Stimulated activated CD4-positive, alpha-beta T cell treated with anti-CD3 and anti-CD28 coated beads, Interleukin-2, amount 100 ng/mL, for 4 hours (primary cell): ENCODE data around the gene ARSB.
"Not testable (repeated sequence)": the region's sequence is repeated elsewhere in the genome, so short reads cannot be mapped to it uniquely, and the experiment has no call there.

ENCODE experiments used
- DNase-seq: peaks from one replicate; pipeline ENCODE4 v3.0.0-alpha.2; 2020; ENCODE audit warnings: low read depth

The ARSB gene

DNA sequence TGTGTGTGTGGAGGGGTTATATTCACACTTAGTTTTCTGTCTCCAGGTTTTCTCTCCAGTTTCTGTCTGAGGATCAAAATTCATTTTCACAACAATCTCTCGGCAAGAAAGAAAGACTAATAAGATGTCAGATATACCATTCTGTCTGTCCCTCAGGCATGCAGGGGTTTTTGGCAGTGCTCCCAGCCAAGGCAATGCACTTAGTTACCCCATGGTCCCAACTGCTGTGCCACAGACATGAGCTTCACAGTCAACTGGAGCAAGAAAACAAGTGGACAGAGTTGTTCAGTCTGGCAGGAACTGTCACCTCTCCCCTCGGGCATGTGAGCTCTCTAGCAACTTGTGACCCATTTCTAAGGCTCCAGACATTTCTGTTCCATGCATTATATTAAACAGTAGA is 234.8 kb downstream of the ARSB start:
- DNase-seq = no peak

DNA sequence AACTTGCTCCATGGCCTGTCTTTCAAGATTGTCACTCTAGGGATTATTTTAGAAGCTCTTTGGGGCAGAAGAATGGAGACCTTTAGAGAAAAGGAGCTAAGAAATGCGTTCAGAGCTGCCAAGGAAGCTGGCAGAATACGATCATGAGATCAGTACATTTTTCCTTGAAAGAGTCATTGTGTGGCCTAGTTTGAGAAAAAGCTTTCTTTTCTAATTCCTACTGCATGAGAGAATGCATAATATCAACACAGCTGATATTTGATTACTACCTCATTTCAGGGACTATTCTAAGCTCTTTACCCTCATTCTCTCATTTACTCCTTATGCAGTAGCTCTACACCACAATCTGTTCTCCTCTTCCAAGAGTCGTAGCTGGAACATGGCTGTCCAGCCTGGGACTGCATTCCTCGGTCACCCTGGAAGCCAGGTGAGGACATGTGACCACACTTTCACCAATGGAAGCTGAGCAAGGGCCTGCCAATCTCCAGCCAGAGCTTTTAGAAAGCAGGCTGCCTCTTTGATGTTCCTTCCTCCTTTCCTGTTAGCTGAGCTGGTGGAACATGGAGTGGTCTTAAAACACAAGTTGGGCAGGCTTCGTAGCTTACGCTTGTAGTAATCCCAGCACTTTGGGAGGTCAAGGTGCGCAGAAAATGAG is 237.3 kb downstream of the ARSB start:
- no peak for DNase-seq

DNA sequence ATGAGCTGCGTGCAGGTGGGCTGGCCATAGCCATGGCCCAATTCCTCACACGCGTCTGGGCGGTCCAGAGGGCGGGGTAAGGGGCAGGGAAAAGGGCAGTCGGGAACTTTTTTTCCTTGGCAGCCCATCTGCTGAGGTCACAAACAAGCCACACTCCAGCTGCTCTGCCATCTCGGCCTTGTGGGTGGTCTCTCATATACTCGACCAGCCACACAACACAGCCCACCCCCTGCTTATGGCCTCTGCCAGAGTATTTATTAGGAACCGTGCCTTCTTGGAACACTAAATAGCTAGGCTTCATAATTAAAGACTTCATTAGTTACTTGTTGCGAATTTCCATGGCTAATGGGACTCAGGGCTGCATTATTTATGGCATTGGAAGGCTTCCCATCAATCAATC is 238.1 kb downstream of the ARSB start:
- no peak for DNase-seq

DNA sequence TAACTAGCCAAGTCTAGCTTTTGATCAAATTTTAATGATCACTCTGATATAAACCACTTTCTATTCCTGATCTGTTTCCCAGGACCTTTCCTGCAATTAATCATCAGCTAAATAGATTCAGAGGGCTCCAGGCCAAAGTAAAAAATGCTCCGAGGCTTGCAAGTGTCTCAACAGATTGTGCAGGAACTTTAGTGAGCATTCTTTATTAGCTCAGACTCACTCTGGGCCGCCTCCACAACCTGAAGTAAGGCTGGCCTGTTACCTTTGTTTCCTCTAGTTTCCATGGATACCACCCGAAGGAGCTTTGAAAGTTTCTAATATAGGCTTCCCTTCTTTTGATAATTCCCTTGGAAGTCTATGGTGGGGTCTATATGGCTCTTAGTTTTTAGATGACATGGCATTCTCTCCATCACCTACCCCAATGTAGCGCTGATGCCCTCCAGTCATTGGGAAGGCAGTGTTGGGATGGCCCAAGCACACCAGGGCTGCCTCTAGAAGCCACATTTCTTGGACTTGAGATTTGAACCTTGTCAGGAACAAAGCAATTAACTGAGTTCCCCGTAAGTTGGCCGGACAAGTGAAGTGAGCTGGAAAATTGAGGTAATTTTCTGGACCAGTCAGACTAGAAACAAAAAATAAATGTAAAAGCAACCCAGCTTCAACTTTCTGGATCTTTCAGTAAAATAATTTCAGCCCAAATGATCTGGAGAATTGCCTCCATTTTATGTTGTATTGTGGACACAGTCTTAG is 238.9 kb downstream of the ARSB start:
- DNase-seq = no peak

DNA sequence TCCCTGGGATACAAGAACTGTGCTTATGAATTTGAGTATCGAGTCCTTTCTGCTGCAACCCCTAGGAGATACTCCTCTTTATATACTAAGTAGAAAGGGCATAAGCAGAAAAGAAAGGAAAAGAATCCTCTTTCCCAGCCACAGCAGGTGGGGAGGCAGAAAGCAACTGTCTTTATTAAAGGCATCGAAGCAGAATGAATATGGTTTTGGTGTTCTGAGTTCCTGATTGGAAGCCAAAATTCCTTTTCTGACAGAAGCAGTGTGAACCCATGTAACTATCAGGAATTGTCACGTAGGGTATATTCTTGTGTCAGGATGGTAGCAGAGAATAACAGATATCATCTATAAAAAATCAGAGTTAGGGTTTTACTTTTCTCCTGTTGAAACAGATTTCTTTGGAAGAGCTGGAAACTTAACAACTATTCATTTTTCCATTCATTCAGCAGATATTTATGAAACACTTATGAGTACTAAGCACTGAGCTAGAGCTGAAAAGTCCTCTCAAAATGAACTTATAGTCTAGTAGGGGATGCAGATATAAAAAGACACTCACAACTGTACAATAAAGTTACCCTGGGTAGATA is 240.1 kb downstream of the ARSB start:
- DNase-seq = no peak

DNA sequence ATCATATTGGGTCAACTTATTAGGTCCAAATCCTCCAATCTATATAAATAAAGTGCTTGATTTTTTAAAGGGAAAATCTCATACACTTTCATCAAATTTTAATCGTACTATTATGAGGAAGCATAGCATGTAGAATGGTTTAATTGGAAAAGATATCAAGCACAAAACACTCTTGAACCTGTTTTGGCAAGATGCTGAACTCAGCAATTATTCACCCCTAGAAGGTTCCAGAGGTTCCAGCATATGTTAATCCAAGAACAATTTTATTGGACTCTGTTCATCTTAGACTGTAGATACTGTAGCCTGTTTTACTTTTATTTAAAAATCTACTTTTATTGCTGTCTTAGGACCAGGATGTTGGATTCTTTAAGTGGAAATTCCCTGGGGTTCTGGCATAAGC is 244.1 kb downstream of the ARSB start:
- DNase-seq = no peak

DNA sequence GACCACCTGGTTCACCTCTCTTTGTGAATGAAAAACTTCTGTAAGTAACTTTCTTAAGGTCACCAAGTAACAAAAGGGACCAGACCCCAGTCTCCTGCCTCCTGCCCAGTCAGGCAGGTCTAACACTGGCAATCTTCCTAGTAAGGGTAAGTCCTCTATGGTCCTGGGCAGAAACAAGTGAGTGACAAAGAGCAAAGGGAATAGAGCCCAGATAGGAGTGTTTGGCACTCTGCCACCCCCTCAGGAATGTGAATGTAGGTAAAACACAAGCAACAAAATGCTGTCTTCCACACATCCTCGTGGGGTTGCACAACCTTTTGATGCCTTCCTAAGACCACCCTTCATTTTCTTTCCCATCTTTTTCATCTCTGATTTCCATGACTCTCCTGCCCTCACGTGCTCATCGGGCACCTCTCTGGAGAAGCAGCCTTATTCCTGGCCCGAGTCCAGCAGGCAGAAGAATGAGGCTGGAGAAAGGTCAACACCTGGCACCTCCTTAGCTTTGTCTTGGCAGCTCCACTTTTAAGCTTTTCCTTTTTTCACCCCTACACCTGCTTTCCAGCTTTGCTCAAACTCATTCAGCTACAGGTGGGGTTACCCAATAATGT is 246.3 kb downstream of the ARSB start:
- DNase-seq = no peak

DNA sequence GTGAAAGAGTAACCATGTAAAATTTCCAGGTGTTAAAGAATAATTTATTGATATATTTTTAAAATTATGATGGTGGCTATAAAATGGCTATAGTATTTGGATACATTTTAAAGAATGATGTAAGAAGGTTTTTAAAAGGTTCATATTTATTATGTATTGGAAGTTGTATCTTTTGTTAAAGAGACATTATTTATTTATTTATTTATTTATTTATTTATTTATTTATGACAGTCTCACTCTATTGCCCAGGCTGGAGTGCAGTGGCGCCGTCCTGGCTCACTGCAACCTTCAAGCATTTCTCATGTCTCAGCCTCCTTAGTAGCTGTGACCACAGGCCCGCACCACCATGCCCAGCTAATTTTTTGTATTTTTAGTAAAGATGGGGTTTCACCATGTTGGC is 247.0 kb downstream of the ARSB start:
- DNase-seq = no peak

DNA sequence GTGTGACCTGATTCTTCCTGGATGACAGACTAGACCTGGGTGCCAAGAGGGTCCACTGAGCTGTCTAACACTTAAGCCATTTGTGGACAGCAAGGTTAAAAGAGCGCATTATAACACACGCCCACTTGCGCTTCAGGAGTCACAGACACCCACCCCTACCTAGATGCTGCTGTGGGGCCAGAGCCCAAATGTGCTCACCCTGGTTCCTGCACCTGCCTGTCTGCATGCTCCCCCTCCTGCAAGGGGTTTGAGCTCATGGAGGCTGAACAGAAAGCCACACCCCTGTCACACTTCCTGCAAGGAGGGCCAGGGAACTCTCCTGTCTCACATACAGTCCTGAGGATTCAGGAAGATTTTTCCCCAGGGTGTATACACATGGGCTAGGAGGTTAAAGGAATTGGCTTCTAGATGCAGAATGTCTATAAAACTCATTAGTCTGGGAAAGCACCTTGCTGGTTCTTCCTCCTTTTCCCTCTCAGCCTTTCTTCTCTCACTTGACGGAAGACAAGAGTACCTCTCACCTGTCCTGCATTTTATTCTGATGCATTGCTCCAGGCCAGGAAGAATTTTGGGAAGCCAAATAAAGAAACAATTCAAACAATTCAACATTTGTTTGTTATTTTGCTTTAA is 249.2 kb downstream of the ARSB start:
- DNase-seq = no peak

DNA sequence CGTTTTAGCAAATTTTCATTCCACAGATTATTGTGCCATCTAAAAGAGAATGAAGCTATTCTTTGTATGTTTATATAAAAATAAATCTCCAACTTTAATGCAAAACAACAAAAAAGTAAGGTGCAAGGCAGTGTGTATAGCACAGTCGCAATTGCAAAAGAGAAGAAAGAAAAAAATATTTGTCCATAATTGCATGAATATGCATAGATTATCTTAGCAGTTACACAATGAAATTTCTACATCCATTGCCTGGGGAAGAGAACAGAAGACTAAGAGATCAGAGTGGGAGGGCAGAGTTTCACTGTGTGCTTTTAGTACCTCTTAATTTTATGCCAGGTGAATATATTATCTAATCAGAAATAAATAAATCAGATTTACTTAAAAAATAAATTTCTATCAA is 250.2 kb downstream of the ARSB start:
- DNase-seq = no peak

DNA sequence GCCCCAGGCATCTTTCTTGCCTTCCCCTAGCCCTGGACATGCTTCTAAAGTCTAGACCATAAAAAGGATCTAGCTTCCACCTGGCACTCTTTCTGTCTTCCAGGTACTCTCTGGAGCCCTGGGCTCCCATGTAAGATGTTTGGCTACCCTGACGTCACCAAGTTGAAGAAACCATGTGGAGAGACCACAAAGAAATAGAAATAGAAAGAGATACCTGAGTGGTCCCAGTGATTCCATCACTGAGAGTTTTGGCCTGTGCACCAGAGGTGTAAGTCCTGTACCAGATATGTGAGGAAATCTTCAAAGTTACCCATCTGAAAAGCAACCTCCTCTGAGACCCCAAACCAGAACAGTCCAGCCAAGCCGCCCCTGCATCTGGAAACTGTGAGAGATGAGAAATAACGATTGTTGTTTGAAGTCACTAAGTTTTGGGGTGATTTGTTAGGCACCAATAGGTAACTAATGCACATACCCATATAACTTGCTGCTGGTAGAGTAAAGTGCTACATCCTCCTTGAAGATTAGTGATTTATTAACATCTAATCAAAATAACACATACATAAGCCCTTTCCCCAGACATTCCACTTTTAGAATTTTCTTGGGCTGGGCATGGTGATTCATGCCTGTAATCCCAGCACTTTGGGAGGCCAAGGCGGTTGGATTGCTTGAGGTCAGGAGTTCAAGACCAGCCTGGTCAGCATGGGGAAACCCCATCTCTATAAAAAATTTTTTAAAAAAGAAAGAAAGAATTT is 250.8 kb downstream of the ARSB start:
- DNase-seq = no peak

DNA sequence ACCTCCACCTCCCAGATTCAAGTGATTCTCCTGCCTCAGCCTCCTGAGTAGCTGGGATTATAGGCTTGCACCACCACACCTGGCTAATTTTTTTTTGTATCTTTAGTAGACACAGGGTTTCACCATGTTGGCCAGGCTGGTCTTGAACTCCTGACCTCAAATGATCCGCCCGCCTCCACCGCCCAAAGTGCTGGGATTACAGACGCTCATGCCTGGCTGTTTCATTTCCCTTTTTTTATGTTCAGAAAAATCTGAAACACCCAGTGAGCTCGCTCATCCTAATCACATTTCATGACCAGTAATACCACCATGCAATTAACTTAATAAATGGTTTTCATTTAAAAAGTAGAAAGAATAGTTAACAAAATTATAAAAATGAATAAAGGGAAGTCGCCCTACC is 252.4 kb downstream of the ARSB start:
- DNase-seq = not testable (repeated sequence)

DNA sequence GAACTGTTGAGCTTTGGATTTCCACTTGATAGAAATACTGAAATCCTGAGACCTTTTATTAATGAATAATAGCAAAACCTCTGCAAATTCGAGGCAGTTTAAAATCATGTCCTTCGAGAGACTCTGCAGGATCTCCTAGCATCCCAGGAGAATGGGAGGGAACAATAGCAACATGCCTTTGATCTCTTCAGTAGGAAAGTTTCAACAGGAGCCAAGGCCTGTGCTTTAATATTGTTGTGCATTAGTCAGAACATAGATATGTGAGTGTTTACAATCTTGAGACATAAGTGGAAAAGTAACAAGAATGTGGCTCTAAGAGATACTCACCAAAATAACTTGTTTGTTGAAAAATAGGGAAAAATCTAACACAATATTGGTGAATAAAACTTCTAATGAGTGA is 253.2 kb downstream of the ARSB start:
- no peak for DNase-seq

DNA sequence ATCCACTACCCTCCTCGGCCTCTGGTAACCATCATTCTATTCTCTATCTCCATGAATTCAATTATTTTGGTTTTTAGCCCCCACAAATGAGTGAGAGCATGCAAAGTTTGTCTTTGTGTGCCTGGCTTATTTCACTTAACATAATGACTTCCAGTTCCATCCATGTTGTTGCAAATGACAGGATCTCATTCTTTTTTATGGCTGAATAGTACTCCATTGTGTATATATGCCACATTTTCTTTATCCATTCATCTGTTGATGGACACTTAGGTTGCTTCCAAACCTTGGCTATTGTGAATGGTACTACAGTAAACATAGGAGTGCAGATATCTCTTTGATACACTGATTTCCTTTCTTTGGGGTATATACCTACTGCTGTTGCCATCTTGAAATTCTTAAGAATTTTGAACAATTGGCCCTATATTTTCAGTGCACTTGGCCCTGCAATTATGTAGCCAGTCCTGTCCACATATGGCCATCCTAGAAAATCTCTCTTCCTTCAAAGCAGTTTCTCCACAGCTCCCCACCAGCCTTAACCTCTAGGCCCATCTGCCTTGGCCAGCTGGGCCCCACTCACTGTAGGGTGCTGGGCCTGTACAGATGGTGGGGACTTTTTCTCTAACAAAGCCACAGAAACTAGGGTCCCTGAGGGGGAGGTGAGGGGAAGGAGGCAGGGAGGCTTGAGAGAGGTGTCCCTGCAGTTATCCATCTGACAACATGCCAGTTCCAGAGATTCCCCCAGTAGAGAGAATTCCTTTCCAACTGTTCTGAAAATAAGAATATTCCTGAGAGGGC is 254.6 kb downstream of the ARSB start:
- no peak for DNase-seq

DNA sequence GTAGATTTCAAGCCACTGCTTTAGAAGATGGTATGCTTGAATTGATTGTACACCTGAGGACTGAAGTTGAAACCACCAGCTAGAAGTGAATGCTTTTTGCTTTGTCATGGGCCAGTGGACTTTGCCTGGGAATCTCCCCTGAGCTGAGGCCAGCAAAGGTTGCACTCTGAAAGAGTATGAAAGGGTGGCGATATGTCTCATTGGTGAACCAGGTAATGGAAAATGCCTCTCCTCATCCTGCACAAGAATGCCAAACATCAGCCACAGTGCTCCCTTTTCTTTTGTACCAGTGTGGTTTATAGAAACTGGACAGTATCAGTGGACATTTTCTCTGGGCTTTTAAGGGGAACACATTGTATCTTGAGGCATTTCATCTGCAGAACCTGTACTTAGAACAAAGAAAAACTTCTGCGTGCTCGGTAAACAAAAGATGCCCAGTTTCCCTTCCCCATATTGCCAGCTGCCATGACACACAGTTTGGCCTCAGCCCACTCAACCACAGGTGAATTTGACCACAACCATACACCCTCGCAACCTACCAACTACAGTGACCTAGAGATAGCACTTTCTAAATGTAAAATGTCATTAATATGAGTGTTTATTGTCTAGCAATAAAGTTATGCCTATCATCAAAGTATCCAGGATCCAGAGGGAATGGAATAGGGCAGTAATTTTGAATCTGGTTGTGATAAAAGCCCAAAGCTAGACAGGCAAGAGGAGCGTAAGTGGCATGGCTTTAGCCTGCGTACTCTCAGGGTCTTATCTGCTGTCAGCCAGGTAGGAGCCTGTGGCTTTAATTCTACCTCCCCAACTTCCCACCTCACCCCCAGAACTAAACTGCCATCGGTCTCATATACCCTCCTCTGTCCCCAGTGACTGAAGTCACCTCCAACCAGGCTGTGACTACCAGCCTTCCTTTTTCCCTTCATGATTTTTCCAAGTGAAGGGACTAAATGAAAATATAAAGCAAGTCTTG is 257.0 kb downstream of the ARSB start:
- DNase-seq = no peak
